ENCODE measurements around the gene EIF3A. TPM values are rescaled to one million over a fixed set of nuclear protein-coding genes. Genes with fewer than 3 reads are reported as not detected.

Gene EIF3A
- total RNA-seq, 2 donors from 2014 or later, result 124 to 127 TPM

DNA sequence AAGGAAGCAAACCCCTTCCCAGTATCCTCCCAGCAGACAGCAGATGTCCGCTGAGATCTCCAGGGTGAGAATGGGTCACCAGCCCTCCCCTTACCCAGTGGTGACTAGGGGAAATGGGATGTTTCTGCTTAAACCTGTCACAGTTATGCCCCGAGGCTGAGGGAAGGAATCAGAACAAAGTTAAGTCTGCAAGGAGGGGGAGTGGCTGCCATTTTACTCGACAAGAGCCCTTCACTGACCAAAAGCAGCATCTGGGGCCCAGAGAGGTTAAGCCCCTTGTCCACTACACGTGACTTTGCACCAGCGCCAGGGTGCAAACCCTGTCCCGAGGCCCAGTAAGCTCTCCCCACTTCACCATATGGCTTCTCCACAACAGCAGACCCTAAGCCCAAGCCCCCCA is 55.7 kb downstream of the EIF3A start:
- Histone ChIP-seq H3K9ac (ENCODE audit: low read depth in 2 of 2, low read length in 2 of 2) (no peak overlapping the region), H3K4me3 (no peak overlapping the region), H3K36me3 (no peaks in the 10 kb centered on the region), H3K9me3 (no peaks in the 10 kb centered on the region), H3K27ac (no peak overlapping the region), H3K4me1 (no peaks in the 10 kb centered on the region), H3K27me3 (no peaks in the 10 kb centered on the region)
- TF ChIP-seq, protein P1, sequence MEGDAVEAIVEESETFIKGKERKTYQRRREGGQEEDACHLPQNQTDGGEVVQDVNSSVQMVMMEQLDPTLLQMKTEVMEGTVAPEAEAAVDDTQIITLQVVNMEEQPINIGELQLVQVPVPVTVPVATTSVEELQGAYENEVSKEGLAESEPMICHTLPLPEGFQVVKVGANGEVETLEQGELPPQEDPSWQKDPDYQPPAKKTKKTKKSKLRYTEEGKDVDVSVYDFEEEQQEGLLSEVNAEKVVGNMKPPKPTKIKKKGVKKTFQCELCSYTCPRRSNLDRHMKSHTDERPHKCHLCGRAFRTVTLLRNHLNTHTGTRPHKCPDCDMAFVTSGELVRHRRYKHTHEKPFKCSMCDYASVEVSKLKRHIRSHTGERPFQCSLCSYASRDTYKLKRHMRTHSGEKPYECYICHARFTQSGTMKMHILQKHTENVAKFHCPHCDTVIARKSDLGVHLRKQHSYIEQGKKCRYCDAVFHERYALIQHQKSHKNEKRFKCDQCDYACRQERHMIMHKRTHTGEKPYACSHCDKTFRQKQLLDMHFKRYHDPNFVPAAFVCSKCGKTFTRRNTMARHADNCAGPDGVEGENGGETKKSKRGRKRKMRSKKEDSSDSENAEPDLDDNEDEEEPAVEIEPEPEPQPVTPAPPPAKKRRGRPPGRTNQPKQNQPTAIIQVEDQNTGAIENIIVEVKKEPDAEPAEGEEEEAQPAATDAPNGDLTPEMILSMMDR (IDR thresholded peaks at IDR 0.05), result no peak
- intact Hi-C loops (cut with DNase I), result no loop called here
- no peak for DNase-seq

GRCh38 chr10:119023553-119023868 is 57.1 kb downstream of the EIF3A start:
- no peak for DNase-seq
- no peaks in the 10 kb centered on the region for H3K36me3 ChIP-seq
- no peak overlapping the region for H3K9ac ChIP-seq (ENCODE audit: low read depth in 2 of 2, low read length in 2 of 2)
- intact Hi-C loops (cut with DNase I), result no loop called here
- H3K27me3 ChIP-seq, result no peaks in the 10 kb centered on the region
- H3K4me3 ChIP-seq, result no peak overlapping the region
- H3K9me3 ChIP-seq, result no peaks in the 10 kb centered on the region
- H3K4me1 ChIP-seq, result no peaks in the 10 kb centered on the region
- no peak overlapping the region for H3K27ac ChIP-seq
- TF ChIP-seq, protein P1 (IDR thresholded peaks at IDR 0.05), result no peak

DNA sequence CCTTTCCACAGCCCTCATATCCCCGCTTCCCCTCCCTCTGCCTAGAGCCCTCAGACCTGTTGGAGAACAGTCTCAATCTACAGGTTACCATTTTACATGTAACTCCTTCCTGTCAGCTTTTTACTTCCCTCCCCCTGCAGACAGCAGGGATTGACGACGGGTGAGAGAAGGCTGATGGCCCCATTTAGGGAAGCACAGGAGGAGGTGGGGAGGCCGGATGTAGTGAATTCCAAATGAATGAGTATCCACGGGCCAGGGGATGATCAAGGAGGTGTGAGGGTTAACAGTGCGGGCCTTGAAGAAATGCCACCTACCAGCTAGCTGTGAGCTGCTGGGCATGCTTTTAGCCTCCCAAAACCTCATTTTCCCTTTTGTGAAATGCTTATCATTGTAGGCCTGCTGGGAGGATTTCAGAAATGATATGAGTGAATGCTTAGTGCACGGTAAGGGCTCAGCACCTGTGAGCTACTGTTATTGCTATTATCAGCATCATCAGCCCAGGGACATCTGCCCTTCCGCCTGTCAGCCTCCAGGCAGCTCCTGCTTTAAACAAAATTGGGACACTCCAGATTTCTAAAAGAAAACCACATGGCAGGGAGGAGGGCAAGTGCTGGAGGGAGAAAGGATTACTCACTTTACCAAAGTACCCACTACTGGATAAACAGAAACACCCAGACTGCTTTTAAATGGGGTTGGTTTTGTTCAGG is 57.6 kb downstream of the EIF3A start:
- no peaks in the 10 kb centered on the region for H3K9me3 ChIP-seq
- H3K27me3 ChIP-seq, result no peaks in the 10 kb centered on the region
- H3K4me1 ChIP-seq, result no peaks in the 10 kb centered on the region
- intact Hi-C loops (cut with DNase I), result no loop called here
- TF ChIP-seq, protein P1 (IDR thresholded peaks at IDR 0.05), result no peak
- no peaks in the 10 kb centered on the region for H3K36me3 ChIP-seq
- H3K27ac ChIP-seq, result no peak overlapping the region
- H3K4me3 ChIP-seq, result no peak overlapping the region
- DNase-seq, result no peak
- no peak overlapping the region for H3K9ac ChIP-seq (ENCODE audit: low read depth in 2 of 2, low read length in 2 of 2)

GRCh38 chr10:119020627-119020946 is 60.0 kb downstream of the EIF3A start:
- Histone ChIP-seq H3K9me3 (no peaks in the 10 kb centered on the region), H3K4me1 (no peaks in the 10 kb centered on the region)
- intact Hi-C loops (cut with DNase I), result no loop called here

DNA sequence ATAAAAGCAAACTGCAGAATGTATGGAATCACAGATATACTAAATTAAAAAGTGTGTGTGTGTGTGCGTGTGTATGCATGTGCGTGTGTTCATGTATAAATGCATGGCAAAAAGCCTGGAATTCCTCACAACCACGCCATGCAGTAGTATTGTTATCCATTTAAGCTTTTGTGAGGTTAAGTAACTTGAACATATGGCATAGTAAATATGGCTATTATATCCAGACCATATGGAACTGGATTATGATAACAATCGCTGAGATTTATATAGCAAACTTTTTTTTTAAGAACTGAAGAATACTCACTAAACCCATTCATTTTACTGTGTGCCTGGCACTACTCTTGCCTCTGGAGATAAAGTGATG is 73.4 kb downstream of the EIF3A start:
- TF ChIP-seq, protein P1 (IDR thresholded peaks at IDR 0.05), result no peak
- intact Hi-C loops (cut with DNase I), result no loop called here
- H3K9me3 ChIP-seq, result no peaks in the 10 kb centered on the region
- no peaks in the 10 kb centered on the region for H3K27me3 ChIP-seq
- H3K9ac ChIP-seq (ENCODE audit: low read depth in 2 of 2, low read length in 2 of 2), result no peak overlapping the region
- H3K27ac ChIP-seq, result no peak overlapping the region
- DNase-seq, result no peak
- no peaks in the 10 kb centered on the region for H3K36me3 ChIP-seq
- H3K4me1 ChIP-seq, result no peaks in the 10 kb centered on the region
- H3K4me3 ChIP-seq, result no peak overlapping the region

More at GRCh38 chr10:119020627-119020946, 60.0 kb downstream of the EIF3A start:
- no peak overlapping the region for H3K27ac ChIP-seq
- no peaks in the 10 kb centered on the region for H3K36me3 ChIP-seq
- H3K27me3 ChIP-seq, result no peaks in the 10 kb centered on the region
- TF ChIP-seq, protein P1 (IDR thresholded peaks at IDR 0.05), result no peak
- DNase-seq, result no peak
- no peak overlapping the region for H3K4me3 ChIP-seq
- H3K9ac ChIP-seq (ENCODE audit: low read depth in 2 of 2, low read length in 2 of 2), result no peak overlapping the region

Measured in colonic mucosa (tissue), 4 donors.